Gastroesophageal sphincter (tissue), 4 donors: ENCODE data around the gene PGM3. TPM values are rescaled to one million over a fixed set of nuclear protein-coding genes. Genes with fewer than 3 reads are reported as not detected.

ENCODE experiments used
- ATAC-seq: fragments of 150-250 bp; one replicate; pipeline ENCODE4 v1.9.1; 2016; ENCODE audit warnings: mild to moderate bottlenecking, moderate library complexity
- H3K27ac ChIP-seq, 4 donors: fragments of 200-600 bp; sonication (generic) in 3 of 4; 1 replicate in 3 of 4; 2 replicates in 1 of 4; pipeline ENCODE4 v1.5.1; 2016 to 2019
- H3K27me3 ChIP-seq: fragments of 200-600 bp; sonication (generic); one replicate; pipeline ENCODE4 v1.5.1; 2019
- H3K36me3 ChIP-seq, 2 donors: fragments of 200-600 bp; sonication (generic); one replicate each; pipeline ENCODE4 v1.5.1; 2019; ENCODE audit warnings: control low read depth in 1 of 2
- H3K4me1 ChIP-seq, 3 donors: fragments of 200-600 bp; sonication (generic); 1 replicate in 2 of 3; 2 replicates in 1 of 3; pipeline ENCODE4 v1.5.1; 2016 to 2019; ENCODE audit warnings: control low read depth in 2 of 3
- H3K4me3 ChIP-seq, 2 donors: fragments of 200-600 bp; sonication (generic); one replicate each; pipeline ENCODE4 v1.5.1; 2019; ENCODE audit warnings: mild to moderate bottlenecking in 1 of 2, moderate library complexity in 1 of 2
- H3K9me3 ChIP-seq, 3 donors: fragments of 200-600 bp; sonication (generic); one replicate each; pipeline ENCODE4 v1.5.1; 2017 to 2019; ENCODE audit warnings: control low read depth in 2 of 3
- EP300 ChIP-seq: sonication (generic); formaldehyde crosslinking; IDR thresholded peaks from one replicate; pipeline ENCODE4 v1.6.1; 2017; ENCODE audit warnings: antibody characterized with exemption, mild to moderate bottlenecking
- POLR2A ChIP-seq, 2 donors: fragments of 450-650 bp; IDR thresholded peaks; one replicate each; pipeline ENCODE4 v1.6.1; 2017; ENCODE audit warnings: antibody characterized with exemption in 2 of 2, mild to moderate bottlenecking in 2 of 2, moderate library complexity in 1 of 2
- POLR2AphosphoS5 ChIP-seq: sonication (generic); formaldehyde crosslinking; IDR thresholded peaks from one replicate; pipeline ENCODE4 v1.6.1; 2017; ENCODE audit warnings: antibody characterized with exemption
- WGBS, 2 donors: methylation state at CpG; one replicate each; pipeline ENCODE4 v1.1.5; 2018; ENCODE audit warnings: low coverage in 1 of 2; 5-methylcytosine and 5-hydroxymethylcytosine counted together
- total RNA-seq, 4 donors: library from RNA; depleted of rRNA; stranded (reverse); fragments of >200 nt; gene quantifications; one replicate each; pipeline ENCODE4 v1.1.0, GENCODE V29; 2016
- TF ChIP-seq, protein P1 (sequence below), 4 experiments: fragments of 200-600 bp in 2 of 4; fragments of 450-650 bp in 2 of 4; sonication (generic) in 1 of 4; IDR thresholded peaks; one replicate each; pipeline ENCODE4 v1.5.1; 2017 to 2019; ENCODE audit warnings: antibody characterized with exemption in 4 of 4, mild to moderate bottlenecking in 2 of 4, moderate library complexity in 2 of 4

Gene PGM3
- total RNA-seq, 4 donors from 2014 or later: 10.1 to 19.3 (median 13.1) TPM

GRCh38 chr6:83188501-83188900 is 4.6 kb downstream of the PGM3 start:
- no peak for ATAC-seq
- no peak overlapping the region for H3K4me3 ChIP-seq
- no peaks in the 10 kb centered on the region for H3K27me3 ChIP-seq
- H3K36me3 ChIP-seq: peaks cover 0 to 52% of the 10 kb centered on the region in 2 donors
- no peak overlapping the region for H3K27ac ChIP-seq
- H3K4me1 ChIP-seq: peaks cover 0 to 22% (median 4%) of the 10 kb centered on the region in 3 donors
- WGBS, 2 donors: 77 to 79% methylated on average over 2 to 3 of the region's 3 CpGs
- no peaks in the 10 kb centered on the region for H3K9me3 ChIP-seq
- TF ChIP-seq POLR2AphosphoS5 (no peak), POLR2A (IDR thresholded peaks at IDR 0.05) (no peak), EP300 (no peak)
- TF ChIP-seq, protein P1, sequence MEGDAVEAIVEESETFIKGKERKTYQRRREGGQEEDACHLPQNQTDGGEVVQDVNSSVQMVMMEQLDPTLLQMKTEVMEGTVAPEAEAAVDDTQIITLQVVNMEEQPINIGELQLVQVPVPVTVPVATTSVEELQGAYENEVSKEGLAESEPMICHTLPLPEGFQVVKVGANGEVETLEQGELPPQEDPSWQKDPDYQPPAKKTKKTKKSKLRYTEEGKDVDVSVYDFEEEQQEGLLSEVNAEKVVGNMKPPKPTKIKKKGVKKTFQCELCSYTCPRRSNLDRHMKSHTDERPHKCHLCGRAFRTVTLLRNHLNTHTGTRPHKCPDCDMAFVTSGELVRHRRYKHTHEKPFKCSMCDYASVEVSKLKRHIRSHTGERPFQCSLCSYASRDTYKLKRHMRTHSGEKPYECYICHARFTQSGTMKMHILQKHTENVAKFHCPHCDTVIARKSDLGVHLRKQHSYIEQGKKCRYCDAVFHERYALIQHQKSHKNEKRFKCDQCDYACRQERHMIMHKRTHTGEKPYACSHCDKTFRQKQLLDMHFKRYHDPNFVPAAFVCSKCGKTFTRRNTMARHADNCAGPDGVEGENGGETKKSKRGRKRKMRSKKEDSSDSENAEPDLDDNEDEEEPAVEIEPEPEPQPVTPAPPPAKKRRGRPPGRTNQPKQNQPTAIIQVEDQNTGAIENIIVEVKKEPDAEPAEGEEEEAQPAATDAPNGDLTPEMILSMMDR (IDR thresholded peaks at IDR 0.05): no peak

DNA sequence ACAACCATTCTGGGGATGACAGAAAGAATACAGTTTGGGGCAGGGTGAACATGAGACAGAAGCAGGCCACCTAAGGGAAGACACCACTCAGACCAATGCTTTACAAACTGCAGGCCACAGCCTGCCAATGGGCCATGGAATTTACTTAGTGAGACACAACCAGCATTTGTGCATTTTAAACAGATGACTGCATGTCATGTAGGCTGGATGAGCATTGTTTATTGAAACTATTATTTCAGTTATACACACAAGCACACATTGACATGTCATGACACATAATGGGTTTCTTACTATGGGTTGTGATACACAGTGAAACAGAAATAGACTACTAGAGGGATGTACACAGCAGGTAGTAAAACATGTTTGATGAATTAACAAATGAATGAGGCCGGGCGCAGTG is 8.0 kb downstream of the PGM3 start:
- 75 to 82% methylated on average over 2 of the region's 2 CpGs for WGBS, 2 donors
- Histone ChIP-seq H3K9me3 (no peaks in the 10 kb centered on the region), H3K36me3 (peaks cover 0 to 86% of the 10 kb centered on the region in 2 donors), H3K4me3 (no peak overlapping the region), H3K27me3 (no peaks in the 10 kb centered on the region), H3K27ac (no peak overlapping the region), H3K4me1 (no peaks in the 10 kb centered on the region)
- ATAC-seq: no peak
- TF ChIP-seq EP300 (no peak), POLR2A (IDR thresholded peaks at IDR 0.05) (no peak), POLR2AphosphoS5 (no peak)
- TF ChIP-seq, protein P1 (IDR thresholded peaks at IDR 0.05): no peak

DNA sequence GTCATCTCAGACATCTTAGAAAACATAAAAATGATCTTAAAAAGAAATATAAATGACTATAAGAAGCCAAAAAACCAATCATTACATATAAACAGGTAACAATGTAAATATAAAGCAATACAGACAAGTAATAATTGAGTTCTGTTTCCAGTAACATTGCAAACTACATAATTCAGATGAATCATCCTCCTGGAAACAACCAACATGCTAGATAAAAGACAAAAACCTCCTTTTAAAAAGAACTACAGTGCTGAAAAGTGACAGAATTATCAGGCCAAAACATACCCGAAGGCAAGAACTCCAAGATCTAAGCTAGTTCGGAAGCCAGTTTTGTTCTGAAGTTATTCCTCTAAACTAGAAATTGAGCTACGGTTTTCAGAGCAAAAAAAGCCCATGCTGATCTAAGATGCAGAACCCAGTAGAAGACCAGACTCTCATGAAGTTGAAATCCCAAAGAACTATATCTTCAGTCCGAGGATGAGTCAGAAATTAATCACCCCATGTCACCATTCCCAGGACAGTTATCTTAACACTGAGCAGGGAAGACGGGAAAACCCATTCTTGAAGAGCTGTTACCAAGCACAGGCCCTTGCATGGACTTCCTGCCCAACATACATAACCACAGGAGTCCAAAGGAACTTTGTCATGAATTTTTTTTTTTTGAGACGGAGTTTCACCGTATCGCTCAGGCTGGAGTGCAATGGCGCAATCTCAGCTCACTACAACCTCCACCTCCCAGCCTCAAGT is 9.8 kb downstream of the PGM3 start:
- Histone ChIP-seq H3K27me3 (no peaks in the 10 kb centered on the region), H3K4me3 (no peak overlapping the region), H3K4me1 (no peaks in the 10 kb centered on the region), H3K36me3 (peaks cover 0 to 95% of the 10 kb centered on the region in 2 donors), H3K9me3 (no peaks in the 10 kb centered on the region), H3K27ac (no peak overlapping the region)
- peak; percentile 25 for ATAC-seq
- WGBS, 2 donors: 59 to 68% methylated on average over 5 to 8 of the region's 9 CpGs
- TF ChIP-seq, protein P1 (IDR thresholded peaks at IDR 0.05): no peak
- TF ChIP-seq POLR2AphosphoS5 (no peak), POLR2A (IDR thresholded peaks at IDR 0.05) (no peak), EP300 (no peak)

GRCh38 chr6:83182114-83182513 is 11.0 kb downstream of the PGM3 start:
- WGBS, 2 donors: 73 to 86% methylated on average over 1 of the region's 1 CpG
- no peak for TF ChIP-seq POLR2AphosphoS5
- Histone ChIP-seq H3K4me3 (no peak overlapping the region), H3K36me3 (peaks cover 0 to 97% of the 10 kb centered on the region in 2 donors), H3K27me3 (no peaks in the 10 kb centered on the region), H3K27ac (no peak overlapping the region), H3K4me1 (no peaks in the 10 kb centered on the region), H3K9me3 (no peaks in the 10 kb centered on the region)
- ATAC-seq: no peak

GRCh38 chr6:83180426-83180950 is 12.6 kb downstream of the PGM3 start:
- Histone ChIP-seq H3K4me3 (no peak overlapping the region), H3K4me1 (peaks cover 0 to 5% (median 0%) of the 10 kb centered on the region in 3 donors), H3K27me3 (no peaks in the 10 kb centered on the region), H3K36me3 (peaks cover 0 to 96% of the 10 kb centered on the region in 2 donors), H3K27ac (no peak overlapping the region), H3K9me3 (no peaks in the 10 kb centered on the region)
- ATAC-seq: no peak
- TF ChIP-seq, protein P1 (IDR thresholded peaks at IDR 0.05): no peak
- TF ChIP-seq EP300 (no peak), POLR2AphosphoS5 (no peak), POLR2A (IDR thresholded peaks at IDR 0.05) (no peak)
